LHCN-M2 (cell line): ENCODE measurements around the gene NUAK1. TPM values are rescaled to one million over a fixed set of nuclear protein-coding genes. Genes with fewer than 3 reads are reported as not detected.
"Not testable (repeated sequence)": the region's sequence is repeated elsewhere in the genome, so short reads cannot be mapped to it uniquely, and the experiment has no call there.

ENCODE experiments used
- DNase-seq: peaks from one replicate; pipeline ENCODE4 v3.0.0-alpha.2; 2012; ENCODE audit warnings: low read depth
- total RNA-seq: library from RNA; depleted of rRNA; stranded (reverse); fragments of >200 nt; gene quantifications from 2 replicates; pipeline ENCODE4 v1.2.3, GENCODE V29; 2014

NUAK1 gene
- total RNA-seq, 1 experiment from 2014 or later = 6.0 TPM

- peak; percentile 23 for DNase-seq
Observed at GRCh38 chr12:106147956-106148355, 9.2 kb upstream of the NUAK1 start.

- DNase-seq = no peak
Observed at GRCh38 chr12:106146987-106147386, 8.2 kb upstream of the NUAK1 start.

GRCh38 chr12:106145539-106146447, 7.0 kb upstream of the NUAK1 start:
- DNase-seq = no peak

GRCh38 chr12:106144847-106145246, 6.1 kb upstream of the NUAK1 start:
- DNase-seq = peak; percentile 27

- no peak for DNase-seq
Observed at GRCh38 chr12:106142591-106143261, 4.0 kb upstream of the NUAK1 start.

GRCh38 chr12:106141920-106142319, 3.2 kb upstream of the NUAK1 start:
- DNase-seq = not testable (repeated sequence)

GRCh38 chr12:106141452-106141851, 2.7 kb upstream of the NUAK1 start:
- no peak for DNase-seq

- no peak for DNase-seq
Observed at GRCh38 chr12:106141003-106141402, 2.2 kb upstream of the NUAK1 start.

GRCh38 chr12:106140223-106140986, 1.7 kb upstream of the NUAK1 start:
- DNase-seq = no peak

GRCh38 chr12:106139422-106140171, 843 bp upstream of the NUAK1 start:
- DNase-seq = peak; percentile 73

- no peak for DNase-seq
Observed at GRCh38 chr12:106138357-106138632, 459 bp downstream of the NUAK1 start.

- DNase-seq = no peak
Observed at GRCh38 chr12:106137530-106138356, 1.0 kb downstream of the NUAK1 start.

GRCh38 chr12:106136263-106136662, 2.5 kb downstream of the NUAK1 start:
- DNase-seq = peak; percentile 74

- DNase-seq = peak; percentile 41
Observed at GRCh38 chr12:106135781-106136180, 3.0 kb downstream of the NUAK1 start.

GRCh38 chr12:106135075-106135474, 3.7 kb downstream of the NUAK1 start:
- DNase-seq = no peak

- no peak for DNase-seq
Observed at GRCh38 chr12:106134294-106134949, 4.3 kb downstream of the NUAK1 start.

- no peak for DNase-seq
Observed at GRCh38 chr12:106133136-106134087, 5.3 kb downstream of the NUAK1 start.

GRCh38 chr12:106132175-106133135, 6.3 kb downstream of the NUAK1 start:
- no peak for DNase-seq
